Measurements from ENCODE around the gene APBB2.

APBB2 gene

DNA sequence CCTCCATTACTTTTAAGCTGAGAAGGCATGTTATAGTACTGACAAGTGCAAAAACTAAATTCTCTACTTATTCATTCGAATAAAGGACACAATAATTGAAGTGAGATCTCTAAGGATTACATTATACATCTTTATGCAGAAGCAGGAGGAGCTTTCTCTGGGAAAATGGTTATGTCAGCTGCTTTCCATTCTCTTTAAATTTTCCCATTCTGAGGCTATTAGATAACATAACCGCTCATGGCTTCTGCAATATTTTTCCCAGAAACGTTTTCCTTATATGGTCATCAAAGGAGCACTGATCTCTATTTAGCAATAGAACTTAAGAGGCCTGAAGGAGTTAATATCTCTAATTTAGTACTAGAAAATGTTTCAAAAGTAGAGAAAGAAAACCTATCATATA, 243.0 kb downstream of the APBB2 start:
- no peak for DNase-seq (ENCODE audit: low spot score)

DNA sequence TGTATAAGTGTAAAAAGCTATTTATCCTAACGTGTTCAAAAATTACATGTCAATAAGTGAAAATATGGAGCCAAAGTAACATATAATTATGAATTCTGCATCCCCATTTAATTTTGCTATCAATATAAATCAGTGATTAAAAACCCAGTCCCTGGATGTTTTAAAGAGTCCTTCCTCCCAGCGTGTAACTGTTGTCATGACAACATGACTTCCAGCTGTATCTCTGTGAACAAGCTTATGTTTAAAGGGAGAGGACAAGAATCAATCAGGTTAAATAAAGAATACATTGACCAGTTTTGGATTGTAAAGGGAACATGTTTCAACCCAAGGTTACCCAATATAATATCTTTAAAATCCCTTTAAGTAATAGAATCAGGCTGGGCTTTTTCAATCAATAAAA, 244.8 kb downstream of the APBB2 start:
- no peak for DNase-seq (ENCODE audit: low spot score)

DNA sequence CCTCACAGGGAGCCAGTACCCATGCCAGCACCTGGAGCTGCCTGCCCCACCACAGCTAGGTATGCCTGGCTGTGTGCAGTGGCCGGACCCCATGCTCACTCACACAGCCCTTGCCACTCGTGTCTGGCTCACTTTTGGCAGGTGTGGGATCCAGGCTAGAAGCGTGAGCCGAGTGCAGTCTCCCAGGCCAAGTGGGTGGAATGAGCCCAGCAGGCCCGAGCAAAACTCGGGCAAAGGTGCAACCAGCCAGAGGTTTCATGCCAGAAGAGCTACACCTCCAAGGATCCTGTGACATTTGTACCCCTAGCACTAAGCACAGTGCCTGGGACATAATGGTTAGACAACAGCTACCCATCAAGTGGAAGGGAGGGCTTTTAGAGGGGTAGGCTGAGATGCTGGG, 246.8 kb downstream of the APBB2 start:
- no peak for DNase-seq (ENCODE audit: low spot score)

- DNase-seq (ENCODE audit: low spot score) = no peak
Measured at GRCh38 chr4:40966091-40966490, 248.3 kb downstream of the APBB2 start.

DNA sequence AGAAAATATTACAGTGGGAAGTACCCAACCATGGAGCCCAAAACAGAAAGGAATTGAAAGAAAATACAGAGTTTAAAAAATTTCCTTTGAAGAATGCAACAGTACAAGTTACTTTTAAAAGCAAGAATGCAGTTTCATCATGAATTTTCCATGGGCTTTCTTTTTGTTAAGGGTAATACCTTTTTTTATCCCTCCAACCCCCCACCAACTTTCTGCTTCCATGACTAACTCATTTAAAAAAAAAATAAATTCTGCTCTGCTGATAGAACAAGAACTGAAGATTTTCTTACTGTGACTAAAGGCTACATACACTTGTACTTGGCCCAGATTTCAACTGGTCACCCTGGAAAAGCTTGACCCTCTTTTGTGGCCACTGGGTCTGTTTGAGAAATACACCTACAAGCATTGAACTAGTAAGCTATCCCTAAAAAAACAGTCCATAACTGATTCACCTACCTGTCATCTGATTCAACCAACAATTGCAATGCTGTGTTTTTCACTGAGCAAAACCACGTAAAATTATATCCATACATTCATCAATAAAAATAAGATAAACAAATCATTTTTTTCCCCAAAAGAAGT, 250.4 kb downstream of the APBB2 start:
- DNase-seq (ENCODE audit: low spot score) = no peak

DNA sequence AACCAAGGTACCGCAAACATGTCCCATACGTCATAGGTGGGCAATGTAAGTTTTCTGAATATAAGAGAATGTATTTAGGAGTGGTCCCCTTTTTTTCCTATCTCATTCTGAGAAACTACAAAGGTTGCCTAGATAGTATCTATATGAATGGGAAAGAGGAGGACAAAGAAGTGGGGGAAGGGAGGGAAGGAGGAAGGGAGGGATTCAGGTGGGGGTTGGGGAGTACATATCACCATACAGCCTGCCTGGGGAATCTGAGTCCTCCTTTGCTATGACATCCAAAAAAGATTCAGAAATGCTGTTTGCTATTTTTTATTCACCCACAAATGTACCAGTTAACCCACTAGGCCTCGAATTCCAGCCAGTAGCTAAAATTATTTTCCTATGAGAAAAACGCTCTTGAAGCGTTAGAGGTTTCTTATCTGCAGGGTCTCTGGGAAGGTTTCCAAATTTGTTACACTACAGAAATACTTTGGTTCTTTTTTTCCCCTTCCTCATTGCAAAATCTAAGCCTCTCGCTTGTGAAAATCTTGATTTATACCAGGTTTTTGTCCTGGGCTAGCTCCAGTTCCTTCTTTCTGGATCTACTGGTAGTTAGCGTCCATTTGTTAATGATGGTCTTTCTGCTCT, 251.7 kb downstream of the APBB2 start:
- DNase-seq (ENCODE audit: low spot score) = no peak

- no peak for DNase-seq (ENCODE audit: low spot score)
Measured at GRCh38 chr4:40960941-40961340, 253.4 kb downstream of the APBB2 start.

- no peak for DNase-seq (ENCODE audit: low spot score)
Measured at GRCh38 chr4:40957281-40957680, 257.1 kb downstream of the APBB2 start.

DNA sequence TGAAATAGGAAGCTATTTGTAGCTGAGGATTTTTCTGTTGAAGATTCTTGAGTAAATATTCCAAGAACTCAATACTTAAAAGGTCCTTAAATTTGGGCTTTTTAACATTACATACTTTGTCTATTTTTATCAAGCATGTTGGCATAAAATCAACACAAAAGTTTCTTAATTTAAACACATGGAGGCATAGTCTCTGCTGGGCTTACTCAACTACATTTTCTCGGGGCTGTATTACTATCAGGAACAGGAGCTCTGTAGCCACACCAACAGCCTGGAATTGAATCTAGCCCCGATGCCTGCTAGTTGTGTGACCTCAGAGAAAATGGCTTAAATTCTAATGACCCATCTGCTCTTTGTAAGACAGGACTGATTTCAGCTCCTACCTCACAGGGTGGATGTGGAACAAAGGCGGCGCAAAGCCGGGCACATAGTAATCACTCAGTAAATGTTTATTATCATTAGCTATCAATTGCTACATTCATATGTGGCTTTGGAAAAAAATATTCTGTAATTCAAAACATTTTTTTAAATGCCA, 257.6 kb downstream of the APBB2 start:
- no peak for DNase-seq (ENCODE audit: low spot score)

DNA sequence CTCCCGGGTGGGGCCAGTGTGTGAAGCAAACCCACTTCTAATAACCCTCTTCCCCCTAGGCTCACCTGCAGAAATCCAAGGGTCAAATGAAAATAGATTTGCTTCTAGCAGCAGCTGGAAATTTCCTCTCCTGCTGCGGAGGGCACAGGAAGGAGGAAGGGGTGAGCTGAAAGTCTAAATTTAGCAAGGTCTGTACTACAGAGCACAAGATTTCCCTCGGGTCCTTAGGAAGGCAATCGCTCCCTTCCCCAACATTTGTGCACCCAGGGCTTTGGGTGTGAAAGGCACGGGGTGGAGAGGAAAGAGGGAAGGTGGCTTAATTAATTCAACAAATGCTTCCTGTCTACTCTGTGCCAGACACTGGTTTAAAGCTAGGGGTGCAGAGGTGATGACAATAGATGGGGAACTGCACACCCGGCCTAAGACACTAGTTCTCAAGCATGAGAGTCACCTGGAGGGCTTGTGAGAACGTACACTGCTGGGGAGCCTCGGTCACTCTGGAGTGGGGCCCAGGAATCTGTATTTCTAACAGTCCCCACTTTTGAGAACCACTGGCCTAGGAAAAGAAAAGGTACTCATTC, 260.2 kb downstream of the APBB2 start:
- no peak for DNase-seq (ENCODE audit: low spot score)

DNA sequence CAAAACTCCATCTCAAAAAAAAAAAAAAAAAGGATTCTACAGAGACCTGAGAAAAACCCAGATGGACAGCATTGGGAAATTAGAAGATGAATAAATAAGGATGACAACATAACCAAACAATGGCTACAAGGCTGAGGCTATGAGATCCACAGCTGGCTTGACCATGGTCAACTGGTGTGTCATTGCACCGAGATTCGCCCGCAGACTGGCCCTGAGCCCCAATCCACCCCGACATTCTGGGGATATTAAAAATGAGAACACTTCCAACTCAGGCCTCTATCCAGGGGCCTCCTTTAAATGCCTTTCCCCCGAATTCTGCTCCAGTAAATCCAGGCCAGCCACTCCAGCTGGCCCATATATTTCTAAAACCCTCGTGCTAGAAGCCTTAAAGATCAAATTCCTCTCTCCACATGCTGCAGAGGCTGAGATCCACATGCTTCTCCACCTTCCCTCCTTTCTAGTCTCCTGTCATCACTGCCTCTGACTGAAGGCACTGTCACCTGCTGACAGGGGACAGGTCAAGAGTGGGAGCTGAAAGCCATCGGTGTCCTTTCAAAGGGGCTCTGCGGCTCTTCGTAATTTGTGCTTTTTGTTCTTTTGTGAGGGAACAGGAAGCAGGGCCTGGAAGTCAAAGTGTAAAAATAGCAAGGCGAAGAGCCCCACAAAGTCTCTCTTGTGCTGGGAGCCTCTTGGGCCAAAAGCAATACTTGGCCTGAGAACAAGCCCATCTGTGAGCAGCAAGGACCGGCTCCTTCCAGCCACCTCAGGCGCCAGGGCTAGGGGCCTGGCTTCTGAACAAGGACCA, 260.9 kb downstream of the APBB2 start:
- DNase-seq (ENCODE audit: low spot score) = no peak

DNA sequence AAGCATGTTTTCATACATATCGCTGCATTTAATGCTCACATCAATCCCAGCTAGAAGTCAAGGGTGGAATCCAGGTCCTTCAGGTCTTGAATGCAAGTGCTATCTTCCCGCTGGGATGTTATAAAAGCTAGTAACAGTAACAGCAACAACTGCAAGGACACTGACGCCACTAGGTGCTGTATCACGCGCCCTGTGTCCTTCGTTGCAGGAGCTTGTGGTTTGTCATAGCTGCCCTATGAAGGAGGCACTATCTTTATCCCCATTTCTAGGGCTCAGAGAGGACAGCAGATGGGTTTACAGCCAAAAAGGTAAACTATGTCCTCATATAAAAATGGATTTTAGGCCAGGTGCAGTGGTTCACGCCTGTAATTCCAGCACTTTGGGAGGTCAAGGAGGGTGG, 261.7 kb downstream of the APBB2 start:
- no peak for DNase-seq (ENCODE audit: low spot score)

DNA sequence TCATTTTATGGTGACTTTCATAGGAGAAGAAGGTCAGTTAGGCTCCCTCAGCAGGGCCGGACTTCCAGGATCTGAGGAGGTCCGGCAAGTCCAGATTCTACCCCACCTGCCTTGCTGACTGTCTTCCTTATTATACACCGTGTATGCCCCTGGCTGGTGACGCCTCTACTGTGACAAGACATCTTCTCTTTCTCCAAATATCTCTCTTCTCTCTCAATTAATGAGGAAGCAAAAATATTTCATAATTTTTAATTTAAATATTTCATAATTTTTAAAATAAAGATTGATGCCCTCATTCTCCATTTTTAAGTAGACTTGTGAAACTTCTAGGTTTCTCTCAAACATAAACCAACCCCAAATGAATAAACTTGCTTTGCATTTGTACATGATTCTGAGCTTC, 262.1 kb downstream of the APBB2 start:
- no peak for DNase-seq (ENCODE audit: low spot score)

DNA sequence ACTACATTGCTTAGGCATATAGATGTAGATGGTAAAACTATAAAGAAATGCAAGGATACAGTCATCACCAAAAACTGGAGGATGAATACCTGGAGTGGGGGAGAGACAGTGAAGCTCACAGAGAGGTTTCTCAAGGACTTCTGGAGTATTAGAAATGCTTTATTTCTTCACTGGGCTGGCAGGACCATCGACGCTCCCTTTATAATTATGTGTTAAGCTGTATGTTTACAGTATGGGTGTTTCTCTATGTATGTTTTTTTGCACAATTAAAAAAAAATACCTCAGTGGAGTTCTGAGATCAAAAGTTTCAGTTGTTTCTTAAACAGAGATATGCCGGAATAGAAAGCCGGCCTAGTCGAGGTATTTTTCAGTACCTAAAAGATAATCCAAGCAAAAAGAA, 263.3 kb downstream of the APBB2 start:
- DNase-seq (ENCODE audit: low spot score) = no peak

DNA sequence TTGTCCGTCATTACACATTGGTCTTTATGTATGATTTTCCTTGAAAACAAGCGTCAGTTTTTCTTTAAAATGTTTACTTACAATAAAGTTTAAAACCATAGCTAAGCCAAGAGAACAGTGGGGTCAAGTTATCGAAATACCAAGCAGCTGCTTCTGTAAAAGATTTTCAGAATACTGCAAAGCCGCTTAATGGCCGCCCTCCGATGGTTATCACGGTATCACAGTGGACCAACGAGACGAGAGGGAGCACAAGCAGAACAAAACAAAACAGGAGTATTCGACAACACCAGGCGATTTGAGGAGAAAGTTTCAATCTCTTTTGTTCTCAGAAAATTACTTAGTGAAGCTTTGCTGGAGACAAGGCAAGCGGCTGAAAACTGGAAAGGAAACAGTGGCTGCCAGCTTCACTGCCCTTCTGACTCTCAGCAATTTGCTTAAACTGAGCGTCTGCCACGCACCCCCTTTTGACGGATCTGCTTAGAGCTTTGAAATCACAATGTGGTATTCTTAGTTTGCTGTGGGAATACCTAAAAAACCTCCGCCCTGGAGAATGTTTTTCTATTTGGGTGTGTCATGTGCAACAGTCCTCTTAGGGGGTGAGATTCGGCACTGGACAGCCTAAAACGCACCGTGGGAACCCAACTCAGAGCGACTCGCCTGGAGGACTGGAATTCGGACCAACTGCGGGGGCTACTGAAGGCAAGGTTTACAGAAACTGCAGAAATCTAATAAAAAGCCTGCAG, 264.8 kb downstream of the APBB2 start:
- DNase-seq (ENCODE audit: low spot score) = no peak

DNA sequence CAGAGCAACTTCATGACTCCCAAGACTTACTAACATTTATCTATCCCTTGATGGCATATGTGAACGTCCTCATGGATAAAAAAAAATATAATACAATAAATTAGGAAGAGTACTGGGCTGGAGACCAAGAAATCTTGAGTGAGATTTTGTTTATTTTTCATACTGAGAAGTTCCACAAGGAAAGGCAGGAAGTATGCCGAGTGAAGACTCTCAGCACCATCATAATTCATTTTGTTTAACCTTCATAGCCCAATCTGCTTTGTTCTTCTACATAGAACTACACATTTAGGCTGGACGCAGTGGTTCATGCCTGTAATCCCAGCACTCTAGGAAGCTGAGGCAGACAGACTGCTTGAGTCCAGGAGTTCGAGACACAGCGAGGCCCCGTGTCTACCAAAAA, 266.3 kb downstream of the APBB2 start:
- DNase-seq (ENCODE audit: low spot score) = no peak

DNA sequence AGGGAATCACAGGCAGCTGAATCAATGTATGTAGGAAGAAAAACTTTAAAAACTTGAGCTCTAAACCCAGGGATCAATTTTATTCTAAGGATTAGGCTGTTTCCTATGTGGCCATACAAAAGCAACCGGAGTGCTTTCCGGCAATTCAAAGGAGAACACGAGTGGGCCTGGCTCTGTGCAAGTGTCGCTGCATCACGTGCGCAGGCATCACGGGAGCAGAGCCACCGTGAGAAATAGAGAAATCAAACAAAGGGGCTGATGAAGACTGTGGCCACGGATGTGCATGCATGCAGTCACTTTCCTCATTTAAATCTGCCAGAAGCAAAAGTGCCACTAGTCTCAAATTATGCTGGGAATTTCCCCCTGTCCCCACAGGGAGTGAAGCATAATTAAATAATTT, 267.7 kb downstream of the APBB2 start:
- no peak for DNase-seq (ENCODE audit: low spot score)

GRCh38 chr4:40940756-40941155, 273.6 kb downstream of the APBB2 start:
- DNase-seq (ENCODE audit: low spot score) = no peak

DNA sequence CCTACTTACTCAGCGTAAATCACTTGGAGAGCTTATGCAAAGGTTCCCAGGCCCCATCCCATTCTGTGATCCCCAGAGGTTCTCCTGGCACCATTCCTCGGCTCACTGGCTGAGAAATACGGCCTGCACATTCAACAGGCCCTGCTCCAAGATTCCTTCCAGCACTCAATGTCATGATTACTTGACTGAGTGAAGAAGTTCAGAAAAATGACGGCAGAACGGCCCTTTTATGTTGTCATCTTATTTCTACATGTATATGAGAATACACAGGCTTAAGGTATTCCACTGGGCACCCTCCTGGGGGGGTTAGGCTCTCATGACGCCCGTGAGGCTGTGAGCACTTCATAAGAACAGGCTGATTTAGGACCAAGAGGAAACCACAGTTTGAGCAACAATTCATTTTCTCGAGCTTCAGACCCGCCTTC, 274.0 kb downstream of the APBB2 start:
- DNase-seq (ENCODE audit: low spot score) = no peak

- DNase-seq (ENCODE audit: low spot score) = no peak
Measured at GRCh38 chr4:40939856-40940255, 274.5 kb downstream of the APBB2 start.

- DNase-seq (ENCODE audit: low spot score) = no peak
Measured at GRCh38 chr4:40938337-40938736, 276.0 kb downstream of the APBB2 start.

DNA sequence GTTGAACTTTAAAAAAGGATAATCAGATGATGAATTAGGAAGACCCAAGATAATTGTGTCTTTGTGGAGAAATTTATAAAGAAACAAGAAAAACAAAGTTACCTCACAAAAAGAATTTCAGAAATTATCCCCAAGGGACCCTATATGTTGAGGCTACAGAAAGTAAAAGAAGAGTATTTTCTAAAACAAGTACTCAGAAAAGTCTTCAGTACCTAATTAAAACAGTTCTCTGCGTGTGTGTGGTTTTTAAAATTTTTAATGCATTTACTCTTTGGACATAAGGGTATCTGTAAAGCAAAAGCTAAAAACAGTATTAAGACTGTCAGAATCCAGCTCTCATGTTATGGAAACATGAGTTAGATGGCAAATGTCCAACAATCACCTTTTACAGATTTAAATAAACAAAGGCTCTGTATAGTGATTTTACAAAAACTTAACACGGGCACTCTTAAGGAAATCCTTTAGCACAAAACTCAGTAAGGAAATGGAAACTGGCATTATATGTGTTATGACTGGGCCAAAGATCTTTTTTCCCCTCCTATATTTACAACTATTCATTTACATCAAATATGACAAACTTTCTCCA, 277.1 kb downstream of the APBB2 start:
- no peak for DNase-seq (ENCODE audit: low spot score)

Data from HuH-7.5 (cell line).